Mucosa of descending colon (tissue), 3 donors: ENCODE data around the gene SNX3. TPM values are rescaled to one million over a fixed set of nuclear protein-coding genes. Genes with fewer than 3 reads are reported as not detected.
"Not testable (repeated sequence)": the region's sequence is repeated elsewhere in the genome, so short reads cannot be mapped to it uniquely, and the experiment has no call there.

Source experiments
- ATAC-seq: fragments of 200-7000 bp; cut with Tn5 transposase; one replicate; pipeline ENCODE4 v1.9.1; 2020; ENCODE audit warnings: mild to moderate bottlenecking, moderate library complexity
- DNase-seq, 3 donors: peaks; one replicate each; pipeline ENCODE4 v3.0.0-alpha.2; 2020
- H3K36me3 ChIP-seq: fragments of 200-600 bp; one replicate; pipeline ENCODE4 v1.8.0; 2021; ENCODE audit warnings: low read depth, mild to moderate bottlenecking
- H3K4me1 ChIP-seq: fragments of 200-600 bp; one replicate; pipeline ENCODE4 v1.8.0; 2021; ENCODE audit warnings: low read depth, mild to moderate bottlenecking
- H3K4me3 ChIP-seq: fragments of 200-600 bp; one replicate; pipeline ENCODE4 v1.8.0; 2021; ENCODE audit warnings: mild to moderate bottlenecking
- H3K9me3 ChIP-seq: fragments of 200-600 bp; one replicate; pipeline ENCODE4 v1.8.0; 2021; ENCODE audit warnings: mild to moderate bottlenecking
- intact Hi-C, 2 donors: fragments of 100-400 bp; cut with DNase I in 1 of 2; cut with micrococcal nuclease in 1 of 2; formaldehyde crosslinking; loops; one replicate each; pipeline versions ENCODE4 v1.11.0 to v1.11.1; 2022; cut with DNase I, micrococcal nuclease
- long read RNA-seq, 2 donors: library from polyadenylated mRNA; unstranded; transcript quantifications; one replicate each; pipeline ENCODE4 v2.0.0, GENCODE V29; 2019 to 2021
- total RNA-seq, 3 donors: library from RNA; stranded (reverse); fragmentation: NEBNext Ultra II Directional in 2 of 3; extraction: Animal tissue kit (Norgen Biotek cat#: 25700) in 2 of 3; gene quantifications; one replicate each; pipeline versions ENCODE4 v1.2.1 to v1.2.4, GENCODE V29; 2021 to 2023
- TF ChIP-seq, protein P1 (sequence below): fragments of 200-600 bp; IDR thresholded peaks from one replicate; pipeline ENCODE4 v1.8.0; 2022; ENCODE audit warnings: antibody characterized with exemption, mild to moderate bottlenecking
- donor health status: DM: no; HTN: no; CAD: no; lungs with moderate emphysema.
- donor health status: DM: no; HTN: no; CAD: no.
- donor health status: DM: no; HTN: yes; CAD: no.

The SNX3 gene
- total RNA-seq, result 100 to 1,000 TPM in 2 of 3 donors, 10 to 100 TPM in 1; 97.8 to 139 (median 103) TPM
- long read RNA-seq, donor 1, transcript SNX3-201 (4 exons, 1,755 nt), result major isoform, 185 of 201 reads
- long read RNA-seq, donor 1, transcript SNX3-202 (4 exons, 890 nt), result minor isoform, 10 of 201 reads
- long read RNA-seq, donor 1, partial matches to known transcripts, result 1 of 201 reads
- long read RNA-seq, donor 1, other reads (novel, unspliced or antisense), result 5 of 201 reads
- long read RNA-seq, donor 2, transcript SNX3-201 (4 exons, 1,755 nt), result major isoform, 49 of 56 reads
- long read RNA-seq, donor 2, partial matches to known transcripts, result 2 of 56 reads
- long read RNA-seq, donor 2, other reads (novel, unspliced or antisense), result 1 of 56 reads

GRCh38 chr6:108260809-108261569 lies at the start of gene SNX3:
SNX3 (minus strand) TSS chr6:108261040; CDS start chr6:108260921, 119 bp downstream.
- peaks cover 4% of the 10 kb centered on the region for H3K4me1 ChIP-seq
- DNase-seq (peak; percentile 95 to 99 (median 98)), ATAC-seq (peak; percentile 97)
- TF ChIP-seq, protein P1, sequence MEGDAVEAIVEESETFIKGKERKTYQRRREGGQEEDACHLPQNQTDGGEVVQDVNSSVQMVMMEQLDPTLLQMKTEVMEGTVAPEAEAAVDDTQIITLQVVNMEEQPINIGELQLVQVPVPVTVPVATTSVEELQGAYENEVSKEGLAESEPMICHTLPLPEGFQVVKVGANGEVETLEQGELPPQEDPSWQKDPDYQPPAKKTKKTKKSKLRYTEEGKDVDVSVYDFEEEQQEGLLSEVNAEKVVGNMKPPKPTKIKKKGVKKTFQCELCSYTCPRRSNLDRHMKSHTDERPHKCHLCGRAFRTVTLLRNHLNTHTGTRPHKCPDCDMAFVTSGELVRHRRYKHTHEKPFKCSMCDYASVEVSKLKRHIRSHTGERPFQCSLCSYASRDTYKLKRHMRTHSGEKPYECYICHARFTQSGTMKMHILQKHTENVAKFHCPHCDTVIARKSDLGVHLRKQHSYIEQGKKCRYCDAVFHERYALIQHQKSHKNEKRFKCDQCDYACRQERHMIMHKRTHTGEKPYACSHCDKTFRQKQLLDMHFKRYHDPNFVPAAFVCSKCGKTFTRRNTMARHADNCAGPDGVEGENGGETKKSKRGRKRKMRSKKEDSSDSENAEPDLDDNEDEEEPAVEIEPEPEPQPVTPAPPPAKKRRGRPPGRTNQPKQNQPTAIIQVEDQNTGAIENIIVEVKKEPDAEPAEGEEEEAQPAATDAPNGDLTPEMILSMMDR, result no peak
- H3K4me3 ChIP-seq, result peak within 1 kb of the TSS; percentile 97
- H3K36me3 ChIP-seq, result no peaks in the 10 kb centered on the region
- intact Hi-C loops, result no loop called here
- no peaks in the 10 kb centered on the region for H3K9me3 ChIP-seq

GRCh38 chr6:108309844-108310243 lies 49.0 kb upstream of the SNX3 start:
- DNase-seq, result no peak
- H3K9me3 ChIP-seq, result no peaks in the 10 kb centered on the region
- peaks cover 10% of the 10 kb centered on the region for H3K4me1 ChIP-seq
- no peak for ATAC-seq
- TF ChIP-seq, protein P1, result no peak
- no peaks in the 10 kb centered on the region for H3K36me3 ChIP-seq
- intact Hi-C loops, result no loop called here
- no peak overlapping the region for H3K4me3 ChIP-seq

DNA sequence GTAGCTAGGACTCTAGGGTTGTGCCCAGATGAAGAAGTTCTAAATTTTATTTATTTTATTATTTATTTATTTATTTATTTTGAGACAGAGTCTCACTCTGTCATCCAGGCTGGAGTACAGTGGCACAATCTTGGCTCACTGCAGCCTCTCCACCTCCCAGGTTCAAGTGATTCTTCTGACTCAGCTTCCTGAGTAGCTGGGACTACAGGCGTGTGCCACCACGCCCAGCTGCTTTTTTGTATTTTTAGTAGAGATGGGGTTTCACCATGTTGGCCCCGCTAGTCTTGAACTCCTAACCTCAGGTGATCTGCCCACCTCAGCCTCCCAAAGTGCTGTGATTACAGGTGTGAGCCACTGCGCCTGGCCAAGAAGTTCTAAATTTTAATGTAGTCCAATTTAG lies 47.8 kb upstream of the SNX3 start:
- H3K36me3 ChIP-seq, DNase-seq, ATAC-seq, H3K4me3 ChIP-seq, intact Hi-C loops, H3K4me1 ChIP-seq, H3K9me3 ChIP-seq: not testable (repeated sequence)

- no peak for DNase-seq
- H3K4me1 ChIP-seq, result no peaks in the 10 kb centered on the region
- intact Hi-C loops, result no loop called here
- no peaks in the 10 kb centered on the region for H3K9me3 ChIP-seq
- H3K36me3 ChIP-seq, result no peaks in the 10 kb centered on the region
- TF ChIP-seq, protein P1, result no peak
- ATAC-seq, result no peak
- H3K4me3 ChIP-seq, result no peak overlapping the region
Observed at GRCh38 chr6:108304646-108305045, 43.8 kb upstream of the SNX3 start.

- no peak overlapping the region for H3K4me3 ChIP-seq
- H3K36me3 ChIP-seq, result no peaks in the 10 kb centered on the region
- intact Hi-C loops, result no loop called here
- no peaks in the 10 kb centered on the region for H3K4me1 ChIP-seq
- TF ChIP-seq, protein P1, result no peak
- DNase-seq (no peak), ATAC-seq (no peak)
- no peaks in the 10 kb centered on the region for H3K9me3 ChIP-seq
Observed at GRCh38 chr6:108302386-108302785, 41.5 kb upstream of the SNX3 start.

DNA sequence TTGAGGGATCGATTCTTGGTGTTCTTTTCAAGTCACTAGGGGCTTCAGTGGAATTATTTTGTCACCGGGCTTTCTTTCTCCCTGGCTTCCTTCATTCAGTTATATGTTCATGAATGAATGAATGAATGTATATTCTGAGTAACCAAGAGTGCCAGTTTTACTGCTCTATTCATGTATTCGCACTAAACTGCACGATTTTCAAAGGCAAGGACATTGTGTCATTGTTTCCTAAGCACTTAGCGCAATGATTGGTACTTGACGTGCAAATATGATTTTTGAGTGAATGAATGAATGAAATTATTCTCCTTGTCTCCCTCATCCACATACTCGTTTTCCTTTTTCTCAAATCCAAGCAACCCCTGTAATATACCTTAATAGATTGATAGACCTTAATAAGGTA lies 34.8 kb upstream of the SNX3 start:
- ATAC-seq (no peak), DNase-seq (no peak)
- Histone ChIP-seq H3K36me3 (peaks cover 5% of the 10 kb centered on the region), H3K4me1 (peaks cover 10% of the 10 kb centered on the region), H3K4me3 (peak overlapping the region; percentile 81), H3K9me3 (no peaks in the 10 kb centered on the region)
- intact Hi-C loops, result no loop called here
- TF ChIP-seq, protein P1, result no peak
